IMR-90 (cell line): ENCODE data around the gene MAEL. TPM values are rescaled to one million over a fixed set of nuclear protein-coding genes. Genes with fewer than 3 reads are reported as not detected.

ENCODE experiments used
- ATAC-seq: fragments of 200-7000 bp; cut with Tn5 transposase; 2 replicates; pipeline ENCODE4 v1.9.1; 2020; ENCODE audit warnings: low read depth, mild to moderate bottlenecking, moderate library complexity
- BruUV-seq: library from RNA; stranded (reverse); fragments of 400-500 nt; replicated peaks from 2 replicates; lab custom pipeline; 2021; lab: Mats Ljungman, UMichigan
- CTCF ChIA-PET: fragments of 300-600 bp; formaldehyde crosslinking; extraction: SDS; loops from one replicate; lab custom pipeline; 2021; ENCODE audit warnings: antibody characterized with exemption; lab: Yijun Ruan, JAX
- POLR2A ChIA-PET: fragments of 300-600 bp; sonication (Branson Sonifier 250); formaldehyde crosslinking; loops from one replicate; lab custom pipeline; 2022; ENCODE audit warnings: antibody characterized with exemption; ENCODE audit not compliant: unreplicated experiment; lab: Charles Lee
- DNase-seq: peaks from one replicate; pipeline ENCODE4 v3.0.0; 2013
- H2AFZ ChIP-seq: replicated peaks from 2 replicates; pipeline ENCODE3; 2013; ENCODE audit warnings: low read length, mild to moderate bottlenecking; ENCODE audit not compliant: poor library complexity
- H2AK5ac ChIP-seq: 2 replicates; pipeline ENCODE4 v1.6.1; 2013; ENCODE audit warnings: low read depth, low read length, inconsistent platforms
- H2AK9ac ChIP-seq: replicated peaks from 2 replicates; pipeline ENCODE3; 2013; ENCODE audit warnings: mild to moderate bottlenecking, low read depth, low read length, moderate library complexity; ENCODE audit not compliant: poor library complexity
- H2BK120ac ChIP-seq: 2 replicates; pipeline ENCODE4 v1.6.1; 2013; ENCODE audit warnings: low read depth, low read length, inconsistent platforms
- H2BK15ac ChIP-seq: 3 replicates; pipeline ENCODE4 v1.6.1; 2013; ENCODE audit warnings: low read depth, low read length, inconsistent platforms
- H2BK20ac ChIP-seq: 2 replicates; pipeline ENCODE4 v1.6.1; 2013; ENCODE audit warnings: low read depth, mild to moderate bottlenecking, inconsistent platforms, low read length, moderate library complexity
- H2BK5ac ChIP-seq: 2 replicates; pipeline ENCODE4 v1.6.1; 2013; ENCODE audit warnings: mild to moderate bottlenecking, low read depth, low read length, inconsistent platforms; ENCODE audit not compliant: poor library complexity, severe bottlenecking
- H3K14ac ChIP-seq: replicated peaks from 2 replicates; pipeline ENCODE4 v1.6.1; 2013; ENCODE audit warnings: low read depth, low read length, inconsistent platforms
- H3K18ac ChIP-seq: 2 replicates; pipeline ENCODE4 v1.6.1; 2013; ENCODE audit warnings: low read depth, low read length, control low read depth
- H3K23ac ChIP-seq: 2 replicates; pipeline ENCODE4 v1.6.1; 2013; ENCODE audit warnings: low read depth, low read length, inconsistent platforms
- H3K27ac ChIP-seq: 2 replicates; pipeline ENCODE4 v1.5.1; 2013; ENCODE audit warnings: mild to moderate bottlenecking, control low read depth, low read length; ENCODE audit not compliant: insufficient read depth
- H3K27me3 ChIP-seq: 2 replicates; pipeline ENCODE4 v1.6.1; 2013; ENCODE audit warnings: low read length; ENCODE audit not compliant: control insufficient read depth, insufficient read depth
- H3K36me3 ChIP-seq: 2 replicates; pipeline ENCODE4 v1.6.1; 2013; ENCODE audit warnings: low read length, mixed read lengths; ENCODE audit not compliant: control insufficient read depth, insufficient read depth
- H3K4ac ChIP-seq: 2 replicates; pipeline ENCODE4 v1.6.1; 2013; ENCODE audit warnings: low read depth, low read length, inconsistent platforms
- H3K4me1 ChIP-seq: 2 replicates; pipeline ENCODE4 v1.6.1; 2013; ENCODE audit warnings: low read length, mixed read lengths; ENCODE audit not compliant: control insufficient read depth, insufficient read depth
- H3K4me2 ChIP-seq: 2 replicates; pipeline ENCODE4 v1.6.1; 2013; ENCODE audit warnings: low read depth, mild to moderate bottlenecking, control low read depth, low read length, moderate library complexity
- H3K4me3 ChIP-seq: 2 replicates; pipeline ENCODE4 v1.5.1; 2013; ENCODE audit warnings: low read depth, mild to moderate bottlenecking, control low read depth, low read length, moderate library complexity; ENCODE audit not compliant: insufficient read depth
- H3K56ac ChIP-seq: 2 replicates; pipeline ENCODE4 v1.6.1; 2013; ENCODE audit warnings: low read length, inconsistent platforms; ENCODE audit not compliant: insufficient read depth; ENCODE audit errors: extremely low read depth
- H3K79me1 ChIP-seq, 2 experiments: 2 replicates each; pipeline ENCODE4 v1.6.1; 2013; ENCODE audit warnings: low read length in 2 of 2, inconsistent platforms in 1 of 2, low read depth in 1 of 2
- H3K9ac ChIP-seq: 2 replicates; pipeline ENCODE4 v1.6.1; 2013; ENCODE audit warnings: low read depth, low read length, control low read depth
- H3K9me1 ChIP-seq: 2 replicates; pipeline ENCODE4 v1.6.1; 2013; ENCODE audit warnings: low read length, inconsistent platforms; ENCODE audit not compliant: insufficient read depth
- H3K9me3 ChIP-seq: 2 replicates; pipeline ENCODE4 v1.6.1; 2013; ENCODE audit warnings: low read length; ENCODE audit not compliant: control insufficient read depth, insufficient read depth
- H4K20me1 ChIP-seq: 2 replicates; pipeline ENCODE4 v1.6.1; 2013; ENCODE audit warnings: low read length, inconsistent platforms; ENCODE audit not compliant: insufficient read depth
- H4K5ac ChIP-seq: 2 replicates; pipeline ENCODE4 v1.6.1; 2013; ENCODE audit warnings: mild to moderate bottlenecking, low read depth, low read length, control low read depth
- H4K8ac ChIP-seq, 2 experiments: 2 replicates each; pipeline ENCODE4 v1.6.1; 2013; ENCODE audit warnings: low read depth in 2 of 2, low read length in 2 of 2, control low read depth in 1 of 2, inconsistent platforms in 1 of 2
- H4K91ac ChIP-seq: 2 replicates; pipeline ENCODE4 v1.6.1; 2013; ENCODE audit warnings: low read depth, low read length, inconsistent platforms; ENCODE audit not compliant: insufficient read depth
- BHLHE40 ChIP-seq: fragments of 150-350 bp; IDR thresholded peaks from 2 replicates; pipeline ENCODE4 v1.6.1; 2016; ENCODE audit warnings: mild to moderate bottlenecking, low read depth, low read length
- CEBPB ChIP-seq: IDR thresholded peaks from 2 replicates; pipeline ENCODE4 v1.6.1; 2012; ENCODE audit warnings: low read depth, low read length, improper control_type of control experiment
- CHD1 ChIP-seq: IDR thresholded peaks from 2 replicates; pipeline ENCODE4 v1.6.1; 2012; ENCODE audit warnings: low read depth, low read length, improper control_type of control experiment
- MAZ ChIP-seq: IDR thresholded peaks from 2 replicates; pipeline ENCODE4 v1.6.1; 2012; ENCODE audit warnings: low read depth, mild to moderate bottlenecking, low read length, improper control_type of control experiment, moderate library complexity, borderline replicate concordance
- MXI1 ChIP-seq: IDR thresholded peaks from 2 replicates; pipeline ENCODE4 v1.6.1; 2012; ENCODE audit warnings: low read depth, mild to moderate bottlenecking, low read length, moderate library complexity, borderline replicate concordance
- NFE2L2 ChIP-seq: fragments of 150-350 bp; IDR thresholded peaks from 2 replicates; pipeline ENCODE4 v1.6.1; 2016; ENCODE audit warnings: low read depth, mild to moderate bottlenecking, low read length
- WGBS, 2 experiments: methylation state at CpG; one replicate each; pipeline versions ENCODE4 v1.1.5 to v1.1.7; 2013; ENCODE audit warnings: missing lambda C conversion rate in 2 of 2; ENCODE audit not compliant: insufficient read length in 1 of 2; ENCODE audit errors: extremely low coverage in 2 of 2; 5-methylcytosine and 5-hydroxymethylcytosine counted together
- dilution Hi-C: fragments of 300-500 bp; cut with HindIII; formaldehyde crosslinking; loops from one replicate; pipeline ENCODE4 v1.14.3; 2018; ENCODE audit warnings: low sequenced_read_pairs; ENCODE audit not compliant: unreplicated experiment
- in situ Hi-C: fragments of 300-500 bp; cut with MboI; formaldehyde crosslinking; loops from 3 replicates; pipeline ENCODE4 v1.14.3; 2019; ENCODE audit warnings: low sequenced_read_pairs, inconsistent platforms, mixed read lengths
- intact Hi-C: fragments of 100-400 bp; cut with micrococcal nuclease; formaldehyde crosslinking; loops from 2 replicates; pipeline ENCODE4 v1.10.0; 2022
- polyA plus RNA-seq, 3 experiments: library from polyadenylated mRNA; depleted of rRNA; stranded (reverse); fragments of >200 nt; gene quantifications; 2 replicates each; pipeline ENCODE4 v1.2.3, GENCODE V29; 2012; ENCODE audit warnings: low replicate concordance in 1 of 3
- total RNA-seq: library from RNA; depleted of rRNA; stranded (reverse); fragments of >200 nt; gene quantifications from 2 replicates; pipeline ENCODE4 v1.2.3, GENCODE V29; 2012
- TF ChIP-seq, protein P1 (sequence below): fragments of 150-350 bp; IDR thresholded peaks from 2 replicates; pipeline ENCODE4 v1.6.1; 2016; ENCODE audit warnings: low read depth, mild to moderate bottlenecking, low read length, moderate library complexity, borderline replicate concordance
- TF ChIP-seq, protein P2 (sequence below): conservative IDR thresholded peaks from 2 replicates; pipeline ENCODE4 v1.5.1; 2012; ENCODE audit warnings: mild to moderate bottlenecking, low read depth, low read length, improper control_type of control experiment

MAEL gene
- total and polyA plus RNA-seq, 2 of the 4 experiments (the other 2 are of a cell fraction), result not detected

DNA sequence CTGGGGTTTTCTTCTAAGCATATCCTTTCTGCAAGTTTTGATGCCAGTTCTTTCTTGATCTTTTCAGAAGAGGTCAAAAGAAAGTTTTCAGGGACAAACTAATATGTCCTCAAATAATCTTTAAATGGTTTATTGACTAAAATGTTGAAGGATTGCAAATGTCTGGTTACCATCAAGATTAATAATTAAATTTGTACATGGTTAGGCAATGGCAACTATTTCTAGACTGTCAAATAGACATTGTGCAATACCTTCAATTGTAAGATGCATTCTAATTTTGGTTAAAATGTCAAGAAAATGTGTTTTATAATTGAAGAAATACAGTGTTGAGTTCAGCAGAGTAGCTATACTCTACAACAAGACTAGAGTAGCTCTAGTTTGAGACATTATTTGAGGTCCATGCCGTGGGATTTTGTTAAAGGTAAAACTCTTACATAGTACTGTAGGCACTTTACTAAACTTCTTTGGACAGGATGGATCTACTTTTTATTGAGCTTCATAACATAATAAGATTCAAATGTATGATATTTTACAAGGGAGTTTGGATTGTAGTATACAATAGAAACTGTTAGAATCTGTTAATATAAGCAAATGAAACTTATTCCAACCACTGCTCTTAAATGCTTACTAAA is 22.6 kb downstream of the MAEL start:
- H3K36me3 ChIP-seq, result no peaks in the 10 kb centered on the region
- no peak overlapping the region for H2BK120ac ChIP-seq
- H3K9me3 ChIP-seq, result no peaks in the 10 kb centered on the region
- no peak overlapping the region for H2AK9ac ChIP-seq
- ChIA-PET POLR2A (no interaction called here), CTCF (no interaction called here)
- H2BK20ac ChIP-seq, result no peak overlapping the region
- no peak overlapping the region for H2BK15ac ChIP-seq
- H3K23ac ChIP-seq, result no peak overlapping the region
- H3K4ac ChIP-seq, result no peak overlapping the region
- DNase-seq (no peak), ATAC-seq (no peak)
- H3K56ac ChIP-seq, result no peak overlapping the region
- H4K8ac ChIP-seq, result no peak overlapping the region
- H3K14ac ChIP-seq, result no peak overlapping the region
- dilution Hi-C loops, result no loop called here
- no peak overlapping the region for H2AFZ ChIP-seq
- in situ Hi-C loops, result no loop called here
- TF ChIP-seq, protein P1, sequence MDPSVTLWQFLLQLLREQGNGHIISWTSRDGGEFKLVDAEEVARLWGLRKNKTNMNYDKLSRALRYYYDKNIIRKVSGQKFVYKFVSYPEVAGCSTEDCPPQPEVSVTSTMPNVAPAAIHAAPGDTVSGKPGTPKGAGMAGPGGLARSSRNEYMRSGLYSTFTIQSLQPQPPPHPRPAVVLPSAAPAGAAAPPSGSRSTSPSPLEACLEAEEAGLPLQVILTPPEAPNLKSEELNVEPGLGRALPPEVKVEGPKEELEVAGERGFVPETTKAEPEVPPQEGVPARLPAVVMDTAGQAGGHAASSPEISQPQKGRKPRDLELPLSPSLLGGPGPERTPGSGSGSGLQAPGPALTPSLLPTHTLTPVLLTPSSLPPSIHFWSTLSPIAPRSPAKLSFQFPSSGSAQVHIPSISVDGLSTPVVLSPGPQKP, result no peak
- TF ChIP-seq MXI1, result no peak
- TF ChIP-seq, protein P2, sequence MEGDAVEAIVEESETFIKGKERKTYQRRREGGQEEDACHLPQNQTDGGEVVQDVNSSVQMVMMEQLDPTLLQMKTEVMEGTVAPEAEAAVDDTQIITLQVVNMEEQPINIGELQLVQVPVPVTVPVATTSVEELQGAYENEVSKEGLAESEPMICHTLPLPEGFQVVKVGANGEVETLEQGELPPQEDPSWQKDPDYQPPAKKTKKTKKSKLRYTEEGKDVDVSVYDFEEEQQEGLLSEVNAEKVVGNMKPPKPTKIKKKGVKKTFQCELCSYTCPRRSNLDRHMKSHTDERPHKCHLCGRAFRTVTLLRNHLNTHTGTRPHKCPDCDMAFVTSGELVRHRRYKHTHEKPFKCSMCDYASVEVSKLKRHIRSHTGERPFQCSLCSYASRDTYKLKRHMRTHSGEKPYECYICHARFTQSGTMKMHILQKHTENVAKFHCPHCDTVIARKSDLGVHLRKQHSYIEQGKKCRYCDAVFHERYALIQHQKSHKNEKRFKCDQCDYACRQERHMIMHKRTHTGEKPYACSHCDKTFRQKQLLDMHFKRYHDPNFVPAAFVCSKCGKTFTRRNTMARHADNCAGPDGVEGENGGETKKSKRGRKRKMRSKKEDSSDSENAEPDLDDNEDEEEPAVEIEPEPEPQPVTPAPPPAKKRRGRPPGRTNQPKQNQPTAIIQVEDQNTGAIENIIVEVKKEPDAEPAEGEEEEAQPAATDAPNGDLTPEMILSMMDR, result no peak
- TF ChIP-seq CHD1, result no peak
- no peak for TF ChIP-seq NFE2L2
- no peak for TF ChIP-seq MAZ
- peak; percentile 81 for TF ChIP-seq CEBPB
- no peak for TF ChIP-seq BHLHE40
- H3K4me2 ChIP-seq, result no peak overlapping the region
- H4K5ac ChIP-seq, result no peak overlapping the region
- no peaks in the 10 kb centered on the region for H4K20me1 ChIP-seq
- no peak overlapping the region for H3K4me3 ChIP-seq
- intact Hi-C loops, result no loop called here
- no peaks in the 10 kb centered on the region for H3K9me1 ChIP-seq
- no peaks in the 10 kb centered on the region for H3K4me1 ChIP-seq
- no peak overlapping the region for H3K27ac ChIP-seq
- H3K79me1 ChIP-seq, result no peaks in the 10 kb centered on the region
- H3K18ac ChIP-seq, result no peak overlapping the region
- H4K91ac ChIP-seq, result no peak overlapping the region
- H2AK5ac ChIP-seq, result no peak overlapping the region
- WGBS, 2 experiments, result no CpG with 5 or more reads among the region's 1 CpG
- BruUV-seq, result no TSS peak
- no peak overlapping the region for H3K9ac ChIP-seq
- no peak overlapping the region for H2BK5ac ChIP-seq
- H3K27me3 ChIP-seq, result no peaks in the 10 kb centered on the region
